Psoas muscle (tissue), 8 donors: ENCODE results near the gene UBE2S. TPM values are rescaled to one million over a fixed set of nuclear protein-coding genes. Genes with fewer than 3 reads are reported as not detected.

ENCODE experiments used
- ATAC-seq, 4 donors: fragments of 200-7000 bp; cut with Tn5 transposase; one replicate each; pipeline ENCODE4 v1.9.1; 2020; ENCODE audit warnings: moderate library complexity in 3 of 4, mild to moderate bottlenecking in 2 of 4
- DNase-seq, 2 donors: peaks; one replicate each; pipeline ENCODE4 v3.0.0-alpha.2; 2020
- H3K27ac ChIP-seq: fragments of 200-600 bp; one replicate; pipeline ENCODE4 v1.8.0; 2022
- H3K27me3 ChIP-seq, 3 donors: fragments of 200-600 bp in 1 of 3; one replicate each; pipeline versions ENCODE4 v1.6.1 to v1.8.0; 2013 to 2022; ENCODE audit warnings: low read length in 2 of 3, mild to moderate bottlenecking in 2 of 3, moderate library complexity in 1 of 3; ENCODE audit not compliant: insufficient read depth in 3 of 3
- H3K36me3 ChIP-seq, 2 donors: fragments of 200-600 bp in 1 of 2; one replicate each; pipeline versions ENCODE4 v1.6.1 to v1.8.0; 2013 to 2022; ENCODE audit warnings: low read depth in 1 of 2, mild to moderate bottlenecking in 1 of 2, moderate library complexity in 1 of 2; ENCODE audit not compliant: insufficient read depth in 1 of 2
- H3K4me1 ChIP-seq: fragments of 200-600 bp; one replicate; pipeline ENCODE4 v1.8.0; 2022
- H3K4me3 ChIP-seq: fragments of 200-600 bp; one replicate; pipeline ENCODE4 v1.8.0; 2022; ENCODE audit warnings: mild to moderate bottlenecking
- H3K9me3 ChIP-seq: fragments of 200-600 bp; one replicate; pipeline ENCODE4 v1.8.0; 2022
- CTCF ChIP-seq: fragments of 200-600 bp; IDR thresholded peaks from one replicate; pipeline ENCODE4 v1.8.0; 2022; ENCODE audit warnings: antibody characterized with exemption
- WGBS, 3 donors: extraction: QIAGEN DNeasy Blood & Tissue Kit; methylation state at CpG; one replicate each; pipeline versions ENCODE4 v1.1.6 to v1.1.7; 2013; 5-methylcytosine and 5-hydroxymethylcytosine counted together
- intact Hi-C, 2 donors: fragments of 100-400 bp; cut with DNase I; formaldehyde crosslinking; loops; one replicate each; pipeline versions ENCODE4 v1.11.0 to v1.14.2; 2022
- polyA plus RNA-seq, 3 donors: library from polyadenylated mRNA; stranded (reverse); fragments of 200-250 nt; gene quantifications; one replicate each; pipeline ENCODE4 v1.2.3, GENCODE V29; 2013
- total RNA-seq, 4 donors: library from RNA; stranded (reverse); fragmentation: NEBNext Ultra II Directional in 2 of 4; extraction: Animal tissue kit (Norgen Biotek cat#: 25700) in 2 of 4; gene quantifications; one replicate each; pipeline versions ENCODE4 v1.2.1 to v1.2.4, GENCODE V29; 2021 to 2023
- donor health status: healthy with polysubstance abuse.
- donor health status: DM: no; HTN: no; CAD: no; lungs with moderate emphysema.
- donor health status: Bipolar disorder and iron deficiency.
- donor health status: healthy.
- donor health status: DM: yes; HTN: yes; CAD: no.
- donor health status: DM: no; HTN: no; CAD: no.
- donor health status: DM: no; HTN: no; CAD: no.
- donor health status: DM: yes; HTN: yes; CAD: no.

Gene UBE2S
- total and polyA plus RNA-seq, 7 donors, result 5.6 to 26.7 (median 17.9) TPM

DNA sequence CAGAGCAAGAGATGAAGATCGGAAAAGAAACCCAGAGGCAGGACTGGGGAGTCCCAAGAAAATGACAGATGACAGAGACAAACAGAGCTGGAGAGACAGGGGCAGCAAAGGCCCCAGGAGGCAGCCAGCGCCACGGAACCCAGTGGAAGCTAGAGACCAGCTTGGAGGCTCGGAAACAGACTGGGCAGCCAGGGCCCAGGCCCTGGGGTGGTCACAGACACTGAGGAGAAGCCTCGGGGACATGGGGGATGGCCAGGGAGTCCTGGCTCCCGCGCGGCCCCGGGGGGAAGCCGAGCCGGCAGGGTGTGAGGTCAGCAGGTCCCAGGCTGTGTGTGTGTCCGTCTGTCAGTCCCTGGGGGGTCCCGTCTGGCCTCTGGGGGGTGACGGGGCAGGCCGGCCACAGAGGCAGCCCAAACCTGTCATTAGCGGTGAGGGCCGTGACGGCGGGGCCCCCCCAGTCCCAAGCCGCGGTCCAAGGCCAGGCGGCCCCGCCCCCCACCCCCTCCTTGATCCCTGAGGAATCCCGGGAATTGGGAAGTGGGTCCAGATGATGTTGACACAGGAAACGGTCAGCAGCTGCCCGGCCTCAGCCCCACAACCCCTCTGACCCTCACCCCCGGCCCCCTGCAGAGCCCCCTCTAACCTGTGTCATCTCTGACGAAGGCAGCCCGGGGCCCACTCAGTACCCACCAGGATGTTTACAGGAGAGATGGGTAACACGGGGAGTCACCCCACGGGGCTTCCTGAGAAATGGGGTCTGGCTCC lies 33.4 kb downstream of the UBE2S start:
- peaks cover 0 to 71% (median 37%) of the 10 kb centered on the region in 3 donors for H3K27me3 ChIP-seq

DNA sequence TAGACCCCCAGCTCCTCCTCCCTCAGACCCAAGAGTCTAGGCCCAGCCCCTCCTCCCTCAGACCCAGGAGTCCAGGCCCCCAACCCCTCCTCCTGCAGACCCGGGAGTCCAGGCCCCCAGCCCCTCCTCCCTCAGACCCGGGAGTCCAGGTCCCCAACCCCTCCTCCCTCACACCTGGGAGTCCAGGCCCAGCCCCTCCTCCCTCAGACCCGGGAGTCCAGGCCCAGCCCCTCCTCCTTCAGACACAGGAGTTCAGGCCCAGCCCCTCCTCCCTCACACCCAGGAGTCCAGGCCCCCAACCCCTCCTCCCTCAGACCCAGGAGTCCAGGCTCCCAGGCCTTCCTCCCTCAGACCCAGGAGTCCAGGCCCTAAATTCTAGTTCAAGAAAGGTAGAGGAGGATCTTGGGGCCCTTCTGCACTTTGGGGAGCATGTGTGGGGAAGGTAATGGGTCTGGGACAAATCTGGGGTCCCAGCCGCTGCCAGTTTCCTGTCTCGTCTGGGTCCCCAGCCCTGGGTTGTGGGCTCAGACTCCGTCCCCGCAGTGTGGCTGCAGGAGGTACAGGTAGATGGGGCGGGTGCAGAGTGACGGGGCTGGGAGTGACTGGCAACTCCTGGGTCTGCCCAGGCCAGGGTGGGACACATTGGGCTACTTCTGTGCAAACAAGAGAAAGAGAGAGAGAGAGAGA lies 34.1 kb downstream of the UBE2S start:
- intact Hi-C loops, result no loop called here
- H3K27ac ChIP-seq, result no peak overlapping the region
- ATAC-seq (no peak), DNase-seq (no peak)
- H3K36me3 ChIP-seq, result no peaks in the 10 kb centered on the region
- no peak for TF ChIP-seq CTCF
- no peaks in the 10 kb centered on the region for H3K4me1 ChIP-seq
- H3K27me3 ChIP-seq, result peaks cover 0 to 79% (median 40%) of the 10 kb centered on the region in 3 donors
- 57 to 66% (median 64%) methylated on average over 8 to 9 of the region's 9 CpGs for WGBS, 3 donors
- H3K4me3 ChIP-seq, result no peak overlapping the region
- H3K9me3 ChIP-seq, result no peaks in the 10 kb centered on the region

More for the DNA sequence above, 33.4 kb downstream of the UBE2S start:
- H3K27ac ChIP-seq, result no peak overlapping the region
- intact Hi-C loops, result no loop called here
- no peaks in the 10 kb centered on the region for H3K9me3 ChIP-seq
- H3K36me3 ChIP-seq, result no peaks in the 10 kb centered on the region
- no peak for TF ChIP-seq CTCF
- H3K4me3 ChIP-seq, result no peak overlapping the region
- no peaks in the 10 kb centered on the region for H3K4me1 ChIP-seq
- ATAC-seq (no peak), DNase-seq (no peak)
- WGBS, 3 donors, result 8 to 12% (median 12%) methylated on average over 23 to 31 of the region's 31 CpGs

GRCh38 chr19:55372316-55373081 lies 35.1 kb downstream of the UBE2S start:
- Histone ChIP-seq H3K27me3 (peaks cover 0 to 80% (median 45%) of the 10 kb centered on the region in 3 donors), H3K36me3 (no peaks in the 10 kb centered on the region), H3K9me3 (no peaks in the 10 kb centered on the region), H3K4me3 (no peak overlapping the region), H3K4me1 (no peaks in the 10 kb centered on the region), H3K27ac (no peak overlapping the region)
- intact Hi-C loops, result no loop called here
- WGBS, 3 donors, result 35 to 42% (median 36%) methylated on average over 20 to 24 of the region's 24 CpGs
- ATAC-seq (no peak), DNase-seq (no peak)
- TF ChIP-seq CTCF, result no peak

DNA sequence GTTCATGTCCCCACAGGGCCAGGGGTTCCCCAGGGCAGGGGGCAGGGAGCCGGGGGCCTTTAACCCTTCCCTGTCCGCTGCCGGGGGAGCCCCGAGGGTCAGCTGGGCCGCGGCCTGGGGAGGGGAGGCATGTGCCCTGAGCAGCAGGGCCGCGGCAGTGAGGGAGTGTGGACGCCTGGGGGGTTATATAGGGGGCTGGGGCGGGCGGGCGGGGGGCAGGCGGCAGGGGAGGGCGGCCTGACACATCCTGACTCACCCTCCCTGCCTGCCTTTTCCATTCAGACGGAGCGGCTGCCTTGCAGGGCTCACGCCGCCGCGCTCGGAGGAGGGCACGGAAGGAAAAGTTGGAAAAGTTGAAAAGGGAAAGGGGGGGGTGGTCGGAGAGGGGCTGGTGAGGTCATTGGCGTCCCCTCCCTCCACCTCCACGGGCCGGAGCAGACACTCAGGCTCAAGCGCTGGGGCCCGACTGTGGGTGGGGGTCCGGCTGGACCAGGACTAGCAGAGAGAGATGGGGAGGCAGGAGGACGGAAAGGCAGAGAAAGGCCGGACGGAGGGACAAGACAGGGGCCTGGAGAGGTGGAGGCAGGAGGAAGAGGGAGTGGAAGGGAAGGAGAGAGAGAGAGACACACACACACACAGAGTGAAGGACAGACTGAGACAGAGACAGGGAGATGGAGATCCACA lies 37.1 kb downstream of the UBE2S start, which contains the start of gene IL11:
TSS of gene IL11 (minus strand) at position 159 of the 684 bp plus-strand sequence. CDS start at position 6, 153 bp downstream.
- intact Hi-C loops, result no loop called here
- Histone ChIP-seq H3K27ac (no peak within 1 kb of the TSS), H3K4me3 (peak within 1 kb of the TSS; percentile 28), H3K27me3 (peaks cover 0 to 63% (median 36%) of the 10 kb centered on the region in 3 donors), H3K9me3 (no peaks in the 10 kb centered on the region), H3K36me3 (no peaks in the 10 kb centered on the region), H3K4me1 (no peaks in the 10 kb centered on the region)
- ATAC-seq, result no peak
- WGBS, 3 donors, result 3 to 9% (median 8%) methylated on average over 22 to 32 of the region's 32 CpGs
- no peak for DNase-seq
- TF ChIP-seq CTCF, result no peak
